A673 (cell line): ENCODE results near the gene SPRYD3. TPM values are rescaled to one million over a fixed set of nuclear protein-coding genes. Genes with fewer than 3 reads are reported as not detected.

Experiments
- BruUV-seq: library from RNA; stranded (reverse); fragments of 400-500 nt; replicated peaks from 2 replicates; lab custom pipeline; 2021; lab: Mats Ljungman, UMichigan
- CTCF ChIA-PET: fragments of 300-600 bp; sonication (Branson Sonifier 250); formaldehyde crosslinking; loops from one replicate; lab custom pipeline; 2022; ENCODE audit warnings: antibody characterized with exemption; lab: Charles Lee
- POLR2A ChIA-PET: fragments of 300-600 bp; sonication (Branson Sonifier 250); formaldehyde crosslinking; loops from one replicate; lab custom pipeline; 2022; ENCODE audit warnings: antibody characterized with exemption; ENCODE audit not compliant: low non-redundant PET; lab: Charles Lee
- DNase-seq: peaks from one replicate; pipeline ENCODE4 v3.0.0-alpha.2; 2015; ENCODE audit warnings: low spot score
- H3K27ac ChIP-seq: fragments of 200-600 bp; sonication (generic); 2 replicates; pipeline ENCODE4 v1.5.1; 2016; ENCODE audit warnings: mixed run types, low read depth, mild to moderate bottlenecking, mixed read lengths, antibody characterized with exemption, low read length; ENCODE audit not compliant: poor library complexity, severe bottlenecking
- H3K27me3 ChIP-seq: fragments of 200-600 bp; sonication (generic); replicated peaks from 2 replicates; pipeline ENCODE4 v1.6.1; 2017; ENCODE audit warnings: mixed run types, low read depth, mild to moderate bottlenecking, mixed read lengths, antibody characterized with exemption, low read length; ENCODE audit not compliant: insufficient read depth, poor library complexity
- H3K36me3 ChIP-seq: fragments of 200-600 bp; sonication (generic); 2 replicates; pipeline ENCODE4 v1.6.1; 2016; ENCODE audit warnings: mixed run types, mild to moderate bottlenecking, mixed read lengths, antibody characterized with exemption, low read length; ENCODE audit not compliant: insufficient read depth, poor library complexity, severe bottlenecking
- H3K4me1 ChIP-seq: fragments of 200-600 bp; sonication (generic); 2 replicates; pipeline ENCODE4 v1.6.1; 2017; ENCODE audit warnings: mixed run types, mild to moderate bottlenecking, mixed read lengths, antibody characterized with exemption, low read length; ENCODE audit not compliant: insufficient read depth, poor library complexity, severe bottlenecking
- H3K4me3 ChIP-seq: fragments of 200-600 bp; sonication (generic); 2 replicates; pipeline ENCODE4 v1.5.1; 2016; ENCODE audit warnings: low read depth, mixed run types, mild to moderate bottlenecking, mixed read lengths, low read length; ENCODE audit not compliant: poor library complexity, severe bottlenecking
- H3K9me3 ChIP-seq: fragments of 200-600 bp; sonication (generic); 2 replicates; pipeline ENCODE4 v1.6.1; 2016; ENCODE audit warnings: mixed run types, low read depth, mild to moderate bottlenecking, mixed read lengths, antibody characterized with exemption, low read length; ENCODE audit not compliant: poor library complexity, severe bottlenecking
- EZH2 ChIP-seq: fragments of 200-600 bp; sonication (generic); IDR thresholded peaks from 2 replicates; pipeline ENCODE4 v1.6.1; 2017; ENCODE audit warnings: borderline replicate concordance, low read depth, mild to moderate bottlenecking, mixed read lengths, antibody characterized with exemption, low read length; ENCODE audit not compliant: poor library complexity, severe bottlenecking
- intact Hi-C: fragments of 100-400 bp; cut with micrococcal nuclease; formaldehyde crosslinking; loops from one replicate; pipeline ENCODE4 v1.10.0; 2022; ENCODE audit not compliant: unreplicated experiment
- total RNA-seq: library from RNA; stranded (reverse); gene quantifications from 2 replicates; pipeline ENCODE4 v1.2.3, GENCODE V29; 2021
- TF ChIP-seq, protein P1 (sequence below): fragments of 300-800, 200-600 bp; sonication (generic); conservative IDR thresholded peaks from 2 replicates; pipeline ENCODE4 v1.5.1; 2017; ENCODE audit warnings: low read depth, mild to moderate bottlenecking, antibody characterized with exemption, low read length, moderate library complexity, mixed read lengths

SPRYD3 gene
- total RNA-seq, 1 experiment from 2014 or later: 19.3 TPM

DNA sequence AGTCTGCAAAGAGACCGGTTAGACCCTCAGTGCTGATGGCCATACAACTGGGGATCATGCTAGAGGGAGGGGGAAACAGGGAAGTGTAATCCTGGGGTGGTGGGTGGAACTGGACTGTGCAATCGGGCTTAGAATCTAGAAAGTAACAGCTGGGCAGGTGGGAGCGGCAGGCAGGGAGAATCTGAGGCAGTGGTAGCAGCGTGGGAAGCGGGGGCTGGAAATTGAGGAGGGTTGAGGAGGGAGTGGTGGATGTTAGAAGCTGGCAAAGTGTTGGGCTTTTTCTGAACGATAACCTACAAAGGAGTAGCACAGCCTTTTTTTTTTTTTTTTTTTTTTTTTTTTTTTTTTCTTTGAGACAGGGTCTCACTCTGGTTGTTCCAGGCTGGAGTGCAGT, 15.2 kb upstream of the SPRYD3 start:
- BruUV-seq: no TSS peak
- no peak for DNase-seq
- intact Hi-C loops: no loop called here
- Histone ChIP-seq H3K4me3 (no peak overlapping the region), H3K36me3 (no peaks in the 10 kb centered on the region), H3K27ac (no peak overlapping the region), H3K9me3 (no peaks in the 10 kb centered on the region), H3K27me3 (no peaks in the 10 kb centered on the region), H3K4me1 (peaks cover 23% of the 10 kb centered on the region)
- TF ChIP-seq, protein P1, sequence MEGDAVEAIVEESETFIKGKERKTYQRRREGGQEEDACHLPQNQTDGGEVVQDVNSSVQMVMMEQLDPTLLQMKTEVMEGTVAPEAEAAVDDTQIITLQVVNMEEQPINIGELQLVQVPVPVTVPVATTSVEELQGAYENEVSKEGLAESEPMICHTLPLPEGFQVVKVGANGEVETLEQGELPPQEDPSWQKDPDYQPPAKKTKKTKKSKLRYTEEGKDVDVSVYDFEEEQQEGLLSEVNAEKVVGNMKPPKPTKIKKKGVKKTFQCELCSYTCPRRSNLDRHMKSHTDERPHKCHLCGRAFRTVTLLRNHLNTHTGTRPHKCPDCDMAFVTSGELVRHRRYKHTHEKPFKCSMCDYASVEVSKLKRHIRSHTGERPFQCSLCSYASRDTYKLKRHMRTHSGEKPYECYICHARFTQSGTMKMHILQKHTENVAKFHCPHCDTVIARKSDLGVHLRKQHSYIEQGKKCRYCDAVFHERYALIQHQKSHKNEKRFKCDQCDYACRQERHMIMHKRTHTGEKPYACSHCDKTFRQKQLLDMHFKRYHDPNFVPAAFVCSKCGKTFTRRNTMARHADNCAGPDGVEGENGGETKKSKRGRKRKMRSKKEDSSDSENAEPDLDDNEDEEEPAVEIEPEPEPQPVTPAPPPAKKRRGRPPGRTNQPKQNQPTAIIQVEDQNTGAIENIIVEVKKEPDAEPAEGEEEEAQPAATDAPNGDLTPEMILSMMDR: no peak
- TF ChIP-seq EZH2: no peak
- ChIA-PET POLR2A (no interaction called here), CTCF (no interaction called here)

DNA sequence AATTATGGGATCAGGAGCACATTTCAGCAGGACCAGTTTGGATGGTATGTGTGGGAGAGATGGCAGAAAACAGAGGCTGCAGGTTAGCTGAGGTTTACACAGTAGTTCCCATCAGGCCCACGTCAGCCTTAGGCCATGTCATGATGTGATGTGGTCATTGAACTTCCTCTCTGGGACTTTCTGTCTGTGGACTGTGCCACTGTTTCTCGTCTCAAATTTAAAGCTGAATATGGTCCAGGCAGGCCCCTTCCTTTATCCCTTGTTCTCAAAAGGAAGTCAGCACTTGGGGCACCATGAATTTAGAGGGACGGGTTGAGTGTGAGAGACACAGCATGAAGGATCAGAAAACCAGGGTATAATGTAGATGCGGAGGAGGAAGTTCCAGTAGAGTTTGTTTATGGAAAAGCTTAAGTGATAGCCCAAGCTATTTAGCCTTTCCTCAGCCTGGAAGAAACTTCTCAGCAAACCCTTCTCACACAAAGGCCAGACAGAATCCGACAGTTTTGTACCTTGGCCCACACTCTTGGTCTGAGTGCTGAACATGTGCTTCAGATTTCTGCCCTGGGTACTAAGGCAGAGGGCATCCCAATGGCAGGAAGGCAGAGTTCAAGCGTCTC, 14.7 kb upstream of the SPRYD3 start:
- intact Hi-C loops: no loop called here
- no peak overlapping the region for H3K4me3 ChIP-seq
- no peaks in the 10 kb centered on the region for H3K9me3 ChIP-seq
- TF ChIP-seq, protein P1: no peak
- TF ChIP-seq EZH2: no peak
- no peak overlapping the region for H3K27ac ChIP-seq
- H3K36me3 ChIP-seq: no peaks in the 10 kb centered on the region
- H3K27me3 ChIP-seq: no peaks in the 10 kb centered on the region
- DNase-seq: no peak
- ChIA-PET POLR2A (no interaction called here), CTCF (no interaction called here)
- no TSS peak for BruUV-seq
- H3K4me1 ChIP-seq: peaks cover 19% of the 10 kb centered on the region

DNA sequence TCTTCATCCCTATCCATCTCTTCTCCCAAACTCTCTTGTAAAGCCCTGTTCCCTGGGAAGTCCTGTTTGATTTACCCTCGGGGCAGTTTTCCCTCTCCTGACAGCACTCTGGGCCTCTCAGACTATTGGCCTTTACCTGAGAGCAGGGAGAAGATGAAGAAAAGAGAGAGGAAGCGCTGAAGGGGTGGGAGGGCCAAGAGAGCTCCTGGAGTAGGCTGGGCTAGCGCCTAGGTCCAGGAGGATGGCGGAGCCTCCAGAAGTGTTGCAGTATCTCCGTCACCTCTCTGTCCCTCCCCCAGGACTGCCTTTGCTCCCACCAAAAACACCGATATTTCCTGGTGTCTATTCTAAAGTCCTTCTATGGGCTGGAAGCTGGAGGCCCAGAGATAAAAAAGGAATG, 12.6 kb upstream of the SPRYD3 start:
- Histone ChIP-seq H3K36me3 (no peaks in the 10 kb centered on the region), H3K9me3 (no peaks in the 10 kb centered on the region), H3K27me3 (no peaks in the 10 kb centered on the region), H3K4me1 (peaks cover under 1% of the 10 kb centered on the region), H3K27ac (no peak overlapping the region), H3K4me3 (no peak overlapping the region)
- TF ChIP-seq, protein P1: no peak
- TF ChIP-seq EZH2: no peak
- intact Hi-C loops: no loop called here
- no peak for DNase-seq
- BruUV-seq: no TSS peak
- CTCF ChIA-PET: no interaction called here
- POLR2A ChIA-PET: no interaction called here
